ENCODE measurements around the gene ZNF621.

- TF ChIP-seq EZH2 (IDR thresholded peaks at IDR 0.05; ENCODE audit: low read depth), result no peak
- no peak for TF ChIP-seq CTCF (conservative IDR thresholded peaks at IDR 0.05)
Measured at GRCh38 chr3:40497288-40497687, 27.5 kb upstream of the ZNF621 start.
